CD4-positive, alpha-beta T cell treated with Interferon gamma for 1 hour (primary cell): Measurements from ENCODE around the gene CAMK2G.

Experiments used
- DNase-seq: peaks from one replicate; pipeline ENCODE4 v3.0.0-alpha.2; 2020

The CAMK2G gene

DNA sequence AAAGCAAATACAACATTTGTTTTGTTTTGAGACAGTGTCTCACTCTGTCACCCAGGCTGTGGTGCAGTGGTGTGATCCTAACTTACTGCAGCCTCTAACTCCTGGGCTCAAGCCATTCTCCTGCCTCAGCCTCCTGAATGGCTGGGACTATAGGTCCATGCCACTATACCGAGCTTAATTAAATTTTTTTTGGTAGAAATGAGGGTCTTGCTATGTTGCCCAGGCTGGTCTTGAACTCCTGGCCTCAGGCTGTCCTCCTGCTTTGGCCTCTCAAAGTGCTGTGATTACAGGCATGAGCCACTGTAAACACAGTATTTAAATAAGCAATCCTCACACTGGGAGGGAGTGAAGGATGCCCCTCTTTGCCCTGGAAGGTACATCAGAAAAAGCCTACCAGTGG, 4.0 kb upstream of the CAMK2G start:
- no peak for DNase-seq

- DNase-seq: no peak
Measured at GRCh38 chr10:73877533-73878160, 3.3 kb upstream of the CAMK2G start.

DNA sequence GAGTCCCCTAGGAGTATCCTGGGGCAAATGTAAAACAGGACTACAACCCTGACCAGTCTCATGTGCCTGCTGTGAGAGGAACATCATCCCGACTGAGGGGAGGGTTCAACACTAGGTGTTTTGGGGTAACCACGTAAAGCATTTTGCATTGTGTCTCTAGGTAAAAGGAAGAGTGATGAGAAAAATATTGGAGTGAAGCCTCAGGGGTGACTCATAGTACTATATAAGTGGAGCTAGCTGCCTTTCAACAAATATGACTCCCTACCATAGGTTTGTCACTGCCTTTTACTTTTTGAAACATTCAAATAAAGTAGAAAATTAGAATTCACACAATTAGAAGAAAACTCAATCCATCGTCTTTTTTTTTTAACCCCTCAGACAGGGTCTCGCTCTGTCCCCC, 2.6 kb upstream of the CAMK2G start:
- DNase-seq: no peak

GRCh38 chr10:73876566-73876965, 2.2 kb upstream of the CAMK2G start:
- DNase-seq: no peak

DNA sequence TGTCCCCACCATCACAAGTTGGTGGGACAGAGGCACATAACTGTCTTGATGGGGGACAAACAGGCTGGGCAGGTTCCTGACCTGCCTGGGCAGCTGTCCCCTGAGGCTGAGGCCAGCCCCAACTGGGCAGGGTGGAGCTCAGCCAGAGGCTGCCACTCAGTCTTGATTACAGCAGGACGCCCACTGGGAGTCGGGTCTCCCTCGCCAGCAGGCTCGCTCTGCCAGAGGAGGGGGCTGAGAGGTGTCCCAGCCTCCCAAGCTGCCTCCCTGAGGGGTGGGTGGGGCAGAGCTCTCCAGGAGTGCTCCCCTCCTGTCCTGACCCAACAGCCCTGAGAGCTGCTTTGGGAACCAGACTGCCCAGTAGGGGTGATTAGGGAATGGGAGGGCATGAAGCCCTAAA, 1.8 kb upstream of the CAMK2G start:
- no peak for DNase-seq

DNA sequence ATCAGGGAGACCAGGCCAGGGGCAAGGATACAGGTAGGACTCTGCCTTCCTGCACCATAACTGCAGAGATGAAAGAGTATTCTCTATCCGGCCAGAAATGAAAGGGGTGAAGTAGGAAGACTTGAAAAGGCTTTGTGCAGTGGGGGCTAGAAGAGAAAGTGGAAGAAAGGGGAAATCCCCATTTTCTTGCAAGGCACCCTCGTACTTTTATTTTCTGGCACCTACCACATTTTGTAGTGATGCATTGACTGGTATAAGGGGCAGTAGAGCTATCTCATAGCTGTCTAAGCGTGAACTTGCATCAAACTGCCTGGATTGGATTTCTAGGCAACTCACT, 752 bp upstream of the CAMK2G start:
- peak; percentile 37 for DNase-seq

DNA sequence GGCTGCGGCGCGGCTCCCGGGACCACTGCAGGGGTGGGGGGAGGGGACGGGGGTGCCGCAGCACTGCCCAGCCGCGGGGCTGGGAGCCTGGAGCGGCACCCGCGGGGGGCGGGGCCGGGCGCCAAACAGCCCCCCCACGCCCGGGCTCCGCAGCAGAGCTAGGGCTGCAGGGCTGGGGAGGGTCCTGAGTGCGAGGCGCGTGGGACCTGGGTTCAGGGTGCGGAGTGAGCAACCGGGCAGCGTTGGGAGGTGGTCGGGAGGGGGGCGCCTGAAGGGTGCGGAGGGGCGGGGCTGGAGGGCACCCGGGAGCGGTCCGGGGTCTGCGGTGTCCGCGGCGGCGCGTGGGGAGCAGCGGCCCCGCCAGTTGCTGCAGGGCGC, 528 bp downstream of the CAMK2G start:
- no peak for DNase-seq

DNA sequence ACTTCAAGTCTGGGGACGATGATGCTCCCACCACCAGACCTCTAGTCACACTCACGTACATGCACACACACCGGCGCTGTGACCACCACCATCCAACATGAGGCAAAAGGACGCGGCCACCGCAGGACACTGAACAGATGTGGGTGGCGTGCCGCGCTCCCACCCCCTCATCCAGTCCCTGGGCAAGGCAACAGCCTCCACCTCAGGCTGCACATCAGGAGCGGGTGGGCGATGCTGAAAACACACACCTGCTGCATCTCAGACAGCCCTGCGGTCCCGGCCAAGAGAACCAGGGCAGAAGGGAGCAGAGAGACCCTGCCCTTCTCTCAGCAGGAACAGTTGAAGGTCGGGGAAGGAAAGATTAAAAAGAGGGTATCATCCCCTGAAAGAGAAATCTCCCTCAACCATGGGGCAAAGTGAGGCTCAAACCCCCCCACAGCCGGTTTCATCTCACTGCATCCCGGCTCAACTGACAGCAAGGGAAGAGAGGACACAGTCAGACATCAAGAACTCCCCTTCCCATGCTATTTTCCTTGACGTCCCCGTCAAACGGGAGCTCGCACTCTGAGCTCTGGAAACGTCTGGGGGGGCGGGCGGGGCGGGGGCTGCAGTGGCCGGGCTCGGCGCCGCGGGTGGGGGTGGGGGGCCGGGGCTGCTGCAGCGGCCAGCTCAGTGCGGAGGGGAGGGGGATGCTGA, 1.1 kb downstream of the CAMK2G start:
- no peak for DNase-seq

DNA sequence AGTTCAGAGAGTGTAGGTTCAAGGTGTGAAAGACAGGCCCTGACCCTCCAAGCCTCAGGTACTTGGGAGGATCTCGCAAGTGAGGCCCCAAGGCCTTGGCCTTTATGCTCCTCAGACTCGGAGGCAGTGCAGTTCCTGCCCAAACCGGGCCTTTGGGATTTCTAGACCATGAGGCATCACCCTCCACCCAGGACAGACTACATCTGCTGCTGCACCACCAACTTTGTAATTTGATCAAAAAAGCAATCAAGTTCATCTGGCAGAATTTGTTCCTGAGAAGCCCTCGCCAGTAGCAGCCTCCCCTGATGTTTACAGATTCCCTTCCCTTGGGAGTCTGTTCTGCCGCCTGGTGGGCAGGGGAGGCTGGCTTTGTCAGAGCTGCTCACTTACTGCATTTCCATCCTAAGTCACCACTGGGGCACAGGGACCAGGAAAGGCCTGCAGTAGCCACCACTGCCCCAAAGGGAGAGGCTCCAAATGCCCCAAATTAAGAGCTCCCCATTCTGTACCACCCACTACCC, 2.1 kb downstream of the CAMK2G start:
- DNase-seq: no peak

DNA sequence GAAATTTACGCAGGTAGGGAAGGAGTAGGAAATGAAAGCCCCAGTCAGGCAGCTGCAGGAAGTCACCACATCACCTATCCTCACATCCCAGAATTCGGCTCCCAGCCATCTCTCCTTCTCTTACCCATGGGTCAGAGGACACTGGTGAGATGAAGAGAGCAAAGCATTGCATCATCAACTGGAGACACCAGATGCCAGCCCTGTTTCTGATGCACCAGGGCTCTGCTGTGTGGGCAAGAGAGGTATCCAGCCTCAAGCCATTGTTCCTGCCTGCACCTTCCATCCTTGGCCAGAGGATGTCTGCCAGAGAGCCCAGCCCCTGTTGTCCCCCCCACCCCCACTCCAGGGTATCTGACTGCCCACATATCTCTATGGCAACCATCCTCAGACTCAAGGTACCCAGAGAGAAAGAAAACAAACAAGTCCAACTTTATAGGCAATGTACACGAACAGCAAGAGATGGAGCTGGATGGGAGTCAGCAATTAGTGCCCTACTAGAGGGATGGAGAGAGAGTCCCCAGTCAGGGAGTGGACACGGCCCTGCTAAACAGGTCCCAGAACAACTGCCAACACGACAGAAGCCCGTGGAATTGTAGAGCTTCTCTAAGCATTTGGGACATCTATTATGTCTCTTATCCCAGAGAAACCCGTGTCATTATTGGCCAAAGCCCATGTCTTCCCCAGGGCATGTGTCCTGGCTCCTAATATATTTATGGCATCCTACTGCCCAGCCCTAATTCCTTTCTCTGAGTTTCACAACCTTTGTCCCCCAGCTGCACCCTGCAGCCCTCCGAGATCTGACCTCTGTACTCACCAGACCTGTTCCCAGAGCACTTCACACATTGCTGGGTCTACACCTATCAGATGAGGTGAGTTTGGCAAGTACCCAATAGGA, 2.8 kb downstream of the CAMK2G start:
- no peak for DNase-seq

DNA sequence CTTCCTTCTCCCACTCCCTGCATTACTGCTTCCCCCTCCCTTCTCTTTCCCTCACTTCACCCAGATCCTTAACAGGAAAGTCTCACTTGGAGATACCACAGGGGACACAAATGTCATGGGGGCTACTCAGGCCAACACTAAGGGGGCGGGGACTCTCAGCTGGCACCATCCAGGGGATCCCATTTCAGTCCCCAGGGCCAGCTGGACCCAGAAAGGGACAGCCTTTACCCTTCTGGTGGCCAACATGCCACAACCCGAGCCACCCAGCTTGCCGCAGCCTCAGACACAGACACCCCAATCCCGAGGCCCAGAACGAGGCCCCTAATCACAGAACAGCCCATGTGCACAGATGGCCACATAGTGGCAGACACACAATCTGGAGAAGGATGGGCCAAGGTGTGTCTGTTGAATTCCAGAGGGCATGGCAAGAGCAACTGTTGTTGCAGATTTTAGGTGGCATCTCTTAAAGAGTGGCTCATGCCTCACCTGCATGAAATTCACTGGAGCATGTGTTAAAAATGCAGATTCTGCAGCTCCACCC, 5.6 kb downstream of the CAMK2G start:
- DNase-seq: no peak

DNA sequence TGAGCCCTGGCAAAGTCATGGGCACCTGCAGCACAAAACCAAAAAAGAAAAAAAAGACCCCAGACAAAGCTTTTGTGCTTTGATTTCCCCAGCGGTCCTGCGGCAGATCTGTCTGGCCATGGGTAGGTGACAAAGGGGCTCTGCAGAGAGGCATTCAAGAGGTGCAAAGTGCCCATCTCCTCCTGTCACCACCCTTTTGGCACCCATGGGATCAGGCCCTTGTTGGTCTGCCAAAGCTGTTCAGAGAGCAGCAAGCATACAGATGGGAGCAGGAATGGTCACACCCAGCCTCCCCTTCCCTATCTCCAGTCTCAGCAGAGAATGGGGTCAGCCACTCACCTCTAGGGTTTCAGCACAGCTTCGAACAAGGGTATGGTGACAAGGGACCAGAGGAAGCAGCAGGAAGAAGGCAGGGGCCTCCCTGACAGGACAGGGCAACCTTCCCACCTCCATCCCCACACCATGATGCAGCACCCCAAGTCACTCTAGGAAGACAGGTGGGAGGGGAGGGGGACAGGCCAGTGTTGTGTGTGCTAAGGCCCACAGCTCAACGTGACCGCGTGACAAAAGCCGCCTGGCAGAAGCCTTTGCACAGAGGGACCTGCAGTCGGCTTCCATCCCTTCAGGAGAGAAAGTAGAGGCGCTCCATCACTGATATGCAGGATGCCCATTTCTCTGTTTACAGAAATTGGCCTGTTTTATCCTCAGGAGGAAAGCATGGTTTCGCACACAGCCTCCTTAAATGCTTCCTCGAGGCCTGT, 6.3 kb downstream of the CAMK2G start:
- no peak for DNase-seq

GRCh38 chr10:73867126-73867807, 7.1 kb downstream of the CAMK2G start:
- no peak for DNase-seq

DNA sequence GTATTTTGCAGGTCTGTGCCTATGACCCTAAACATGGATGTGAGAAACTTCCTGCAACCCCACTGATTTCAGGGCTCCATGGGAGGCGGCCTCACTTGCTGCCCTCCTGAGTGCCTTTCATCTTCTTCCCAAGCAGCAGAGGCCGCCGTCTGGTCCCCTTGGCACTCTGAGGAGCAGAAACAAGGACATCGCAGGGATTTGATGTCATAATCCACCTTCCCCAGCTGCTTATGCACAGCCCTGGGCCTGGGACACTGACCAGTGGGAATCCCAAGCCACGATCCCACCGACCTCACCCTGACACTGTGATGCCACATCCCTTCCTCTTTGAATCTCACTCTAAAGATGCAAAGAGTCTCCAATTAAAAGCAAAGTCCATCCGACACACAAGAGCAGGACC, 7.7 kb downstream of the CAMK2G start:
- DNase-seq: no peak

- peak; percentile 70 for DNase-seq
Measured at GRCh38 chr10:73865459-73866442, 8.6 kb downstream of the CAMK2G start.

GRCh38 chr10:73865107-73865458, 9.3 kb downstream of the CAMK2G start:
- no peak for DNase-seq

- DNase-seq: no peak
Measured at GRCh38 chr10:73864229-73864628, 10.1 kb downstream of the CAMK2G start.

DNA sequence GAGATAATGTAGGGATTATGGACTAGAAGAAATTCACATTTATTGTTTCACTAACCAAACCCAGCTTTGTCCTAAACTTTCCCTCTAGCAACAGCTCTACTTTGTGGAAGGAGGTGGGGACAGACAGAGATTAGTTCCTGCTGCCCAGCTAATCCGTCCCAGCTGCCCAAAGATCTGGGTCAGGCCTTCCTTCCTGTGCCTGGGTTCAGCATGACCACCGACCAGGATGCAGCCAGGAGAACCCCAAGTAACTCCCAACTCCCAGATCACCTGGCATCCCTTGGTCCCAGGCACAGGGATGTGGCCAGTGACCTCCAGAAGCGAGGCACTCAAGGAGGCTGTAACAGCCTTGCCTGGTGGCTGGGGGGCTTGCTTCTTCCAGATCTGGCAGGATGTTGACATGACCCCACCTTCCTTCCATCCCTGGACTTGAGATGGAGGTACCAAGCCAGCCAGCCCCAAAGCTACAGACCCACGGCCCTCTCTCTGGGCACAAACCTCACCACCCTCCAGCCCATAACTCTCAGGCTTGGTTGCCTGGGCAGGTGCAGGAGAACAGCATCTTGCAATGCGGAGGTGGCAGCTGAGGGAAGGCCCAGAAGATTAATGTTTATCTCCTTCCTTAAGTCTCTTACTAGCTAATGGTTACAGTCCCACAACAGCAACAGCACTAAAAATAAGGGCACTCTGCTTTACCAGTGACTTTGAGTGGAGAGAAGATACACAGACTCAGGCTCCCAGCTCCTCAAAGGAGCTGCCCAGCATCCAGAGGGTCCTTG, 11.1 kb downstream of the CAMK2G start:
- no peak for DNase-seq

DNA sequence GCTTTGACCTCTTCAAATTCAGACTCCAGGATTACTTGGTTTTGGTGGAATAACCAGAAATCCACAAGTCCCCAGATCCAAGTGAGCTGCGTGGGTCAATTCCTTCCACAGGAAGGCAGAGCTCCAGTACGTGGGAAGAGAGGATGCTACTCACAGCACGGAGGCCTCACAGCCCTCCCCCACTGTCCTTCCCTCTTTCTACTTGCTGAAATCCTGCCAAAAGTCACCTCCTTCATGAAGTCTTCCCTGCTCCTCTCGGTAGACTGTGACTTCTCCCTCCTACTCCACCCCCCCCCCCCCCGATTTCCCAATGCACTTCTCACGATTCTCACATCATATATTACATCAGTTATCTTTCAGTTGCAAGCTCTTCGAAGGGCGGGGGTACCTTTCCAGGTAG, 12.3 kb downstream of the CAMK2G start:
- no peak for DNase-seq
